Breast epithelium (tissue), 4 donors: ENCODE results near the gene GUCA2B. TPM values are rescaled to one million over a fixed set of nuclear protein-coding genes. Genes with fewer than 3 reads are reported as not detected.

ENCODE experiments used
- DNase-seq, 2 donors: peaks; one replicate each; pipeline ENCODE4 v3.0.0-alpha.2; 2019; ENCODE audit warnings: low spot score in 2 of 2
- H3K27ac ChIP-seq, 2 donors: fragments of 200-600 bp; sonication (generic) in 1 of 2; one replicate each; pipeline ENCODE4 v1.5.1; 2016 to 2019; ENCODE audit warnings: mild to moderate bottlenecking in 1 of 2
- H3K27me3 ChIP-seq, 2 donors: fragments of 200-600 bp; sonication (generic) in 1 of 2; one replicate each; pipeline versions ENCODE4 v1.5.1 to v1.6.0; 2017 to 2019; ENCODE audit warnings: control low read depth in 1 of 2, mild to moderate bottlenecking in 1 of 2
- H3K36me3 ChIP-seq: fragments of 200-600 bp; one replicate; pipeline ENCODE4 v1.5.1; 2019
- H3K4me1 ChIP-seq, 2 donors: fragments of 200-600 bp; sonication (generic); one replicate each; pipeline ENCODE4 v1.5.1; 2016 to 2019; ENCODE audit warnings: control low read depth in 1 of 2
- H3K4me3 ChIP-seq, 3 donors: fragments of 200-600 bp; sonication (generic); 1 replicate in 2 of 3; 2 replicates in 1 of 3; pipeline ENCODE4 v1.5.1; 2016 to 2019; ENCODE audit warnings: mild to moderate bottlenecking in 3 of 3, moderate library complexity in 2 of 3
- H3K9me3 ChIP-seq, 2 donors: fragments of 200-600 bp; sonication (generic) in 1 of 2; one replicate each; pipeline ENCODE4 v1.5.1; 2016 to 2019; ENCODE audit warnings: control low read depth in 1 of 2
- CTCF ChIP-seq, 3 donors: fragments of 450-650 bp; IDR thresholded peaks; one replicate each; pipeline ENCODE4 v1.5.1; 2016 to 2017; ENCODE audit warnings: antibody characterized with exemption in 3 of 3, mild to moderate bottlenecking in 3 of 3, moderate library complexity in 3 of 3
- POLR2A ChIP-seq: fragments of 450-650 bp; IDR thresholded peaks from one replicate; pipeline ENCODE4 v1.6.1; 2016; ENCODE audit warnings: antibody characterized with exemption, mild to moderate bottlenecking, moderate library complexity
- POLR2AphosphoS5 ChIP-seq, 3 donors: sonication (generic); formaldehyde crosslinking; IDR thresholded peaks; one replicate each; pipeline ENCODE4 v1.6.1; 2017; ENCODE audit warnings: antibody characterized with exemption in 3 of 3
- intact Hi-C: fragments of 100-400 bp; cut with DNase I; formaldehyde crosslinking; loops from one replicate; pipeline ENCODE4 v1.15.1; 2023; ENCODE audit warnings: low total_unique reads
- total RNA-seq, 3 donors: library from RNA; depleted of rRNA; stranded (reverse); fragments of >200 nt; gene quantifications; one replicate each; pipeline ENCODE4 v1.1.0, GENCODE V29; 2016

The GUCA2B gene
- total RNA-seq, 3 donors from 2014 or later: not detected

- Histone ChIP-seq H3K9me3 (no peaks in the 10 kb centered on the region), H3K36me3 (no peaks in the 10 kb centered on the region), H3K4me3 (no peak overlapping the region), H3K27ac (no peak overlapping the region), H3K4me1 (no peaks in the 10 kb centered on the region), H3K27me3 (no peaks in the 10 kb centered on the region)
- DNase-seq: no peak
- TF ChIP-seq CTCF (IDR thresholded peaks at IDR 0.05) (no peak), POLR2AphosphoS5 (IDR thresholded peaks at IDR 0.05) (no peak), POLR2A (no peak)
- intact Hi-C loops: no loop called here
These were observed 26.1 kb downstream of the GUCA2B start for GRCh38 chr1:42179275-42179674.

DNA sequence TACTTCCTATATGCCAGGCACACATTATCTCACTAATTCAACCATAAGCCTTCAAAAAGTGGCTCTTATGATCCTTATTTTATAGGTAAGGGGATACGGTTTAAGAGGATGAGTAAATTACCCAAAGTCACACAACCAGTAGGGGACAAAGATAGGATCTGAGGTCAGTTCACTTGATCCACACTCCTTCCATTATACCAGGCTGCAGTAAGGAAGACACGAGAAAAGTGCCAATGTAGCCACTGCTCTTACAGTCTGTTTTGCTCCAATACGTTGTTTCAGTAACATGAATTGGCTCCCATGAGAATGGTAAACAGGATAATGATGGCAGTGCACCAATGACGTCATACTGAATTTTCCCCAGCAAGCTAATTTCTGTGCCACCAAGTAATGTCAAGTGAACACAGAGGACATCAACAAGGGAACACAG is 26.7 kb downstream of the GUCA2B start:
- no peak for DNase-seq
- no peaks in the 10 kb centered on the region for H3K36me3 ChIP-seq
- no peaks in the 10 kb centered on the region for H3K27me3 ChIP-seq
- no peak for TF ChIP-seq CTCF (IDR thresholded peaks at IDR 0.05)
- no peaks in the 10 kb centered on the region for H3K4me1 ChIP-seq
- H3K4me3 ChIP-seq: no peak overlapping the region
- intact Hi-C loops: no loop called here
- H3K27ac ChIP-seq: no peak overlapping the region
- no peaks in the 10 kb centered on the region for H3K9me3 ChIP-seq

DNA sequence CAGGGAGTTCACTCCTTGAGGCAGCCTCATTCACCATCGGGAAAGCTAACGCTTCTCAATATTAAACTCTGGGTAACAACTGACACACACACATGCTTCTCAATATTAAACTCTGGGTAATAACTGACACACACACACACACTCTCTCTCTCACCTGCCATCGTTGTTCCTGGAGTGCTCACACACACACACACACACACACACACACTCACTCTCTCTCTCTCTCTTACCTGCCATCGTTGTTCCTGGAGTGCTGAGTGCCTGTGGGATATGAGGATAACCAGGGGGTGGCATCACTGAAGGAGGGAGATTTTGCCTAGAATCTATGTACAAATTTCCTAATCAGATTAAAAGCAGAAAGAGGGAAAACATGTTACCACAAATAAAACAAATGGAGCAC is 28.5 kb downstream of the GUCA2B start:
- H3K4me3 ChIP-seq: no peak overlapping the region

DNA sequence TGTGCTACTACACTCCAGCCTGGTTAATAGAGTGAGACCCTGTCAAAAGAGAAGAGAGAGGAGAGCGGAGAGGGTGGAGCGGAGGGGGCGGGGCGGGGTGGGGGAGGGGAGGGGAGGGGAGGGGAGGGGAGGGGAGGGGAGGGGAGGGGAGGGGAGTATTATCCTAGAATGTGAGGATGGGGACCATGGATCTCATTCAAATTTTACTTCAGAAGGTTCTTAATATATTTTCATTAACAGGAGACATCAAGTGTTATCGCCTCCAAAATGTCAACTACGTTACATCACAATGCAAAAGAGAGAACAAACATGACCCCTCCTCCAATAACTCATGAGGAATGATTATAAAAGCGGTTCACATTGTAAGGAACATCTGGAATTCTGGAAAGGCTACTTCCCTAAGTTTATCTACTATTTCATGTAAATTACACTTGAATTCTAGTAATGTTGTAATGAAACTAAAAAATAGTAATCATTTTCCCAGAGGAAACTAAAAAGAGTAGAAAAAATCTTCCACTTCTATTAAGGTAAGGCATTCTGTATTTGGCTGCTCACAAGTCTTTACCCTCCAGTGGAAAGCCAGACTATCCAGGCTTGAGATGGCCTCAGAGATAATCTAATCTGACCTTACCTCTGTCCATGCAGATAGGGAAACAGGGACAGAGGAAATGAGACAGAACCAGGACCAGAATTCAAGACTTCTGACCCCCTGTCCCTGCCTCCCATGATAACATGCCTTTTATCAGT is 30.2 kb downstream of the GUCA2B start:
- Histone ChIP-seq H3K27me3 (no peaks in the 10 kb centered on the region), H3K36me3 (no peaks in the 10 kb centered on the region), H3K27ac (no peak overlapping the region), H3K4me1 (no peaks in the 10 kb centered on the region), H3K4me3 (no peak overlapping the region), H3K9me3 (no peaks in the 10 kb centered on the region)
- intact Hi-C loops: no loop called here
- no peak for DNase-seq
- TF ChIP-seq POLR2AphosphoS5 (IDR thresholded peaks at IDR 0.05): no peak
- no peak for TF ChIP-seq POLR2A
- TF ChIP-seq CTCF (IDR thresholded peaks at IDR 0.05): no peak

More for the DNA sequence above, 28.5 kb downstream of the GUCA2B start:
- no peak for DNase-seq
- intact Hi-C loops: no loop called here
- Histone ChIP-seq H3K4me1 (no peaks in the 10 kb centered on the region), H3K36me3 (no peaks in the 10 kb centered on the region), H3K9me3 (no peaks in the 10 kb centered on the region), H3K27ac (no peak overlapping the region), H3K27me3 (no peaks in the 10 kb centered on the region)
- TF ChIP-seq POLR2A (no peak), POLR2AphosphoS5 (IDR thresholded peaks at IDR 0.05) (no peak), CTCF (IDR thresholded peaks at IDR 0.05) (no peak)

DNA sequence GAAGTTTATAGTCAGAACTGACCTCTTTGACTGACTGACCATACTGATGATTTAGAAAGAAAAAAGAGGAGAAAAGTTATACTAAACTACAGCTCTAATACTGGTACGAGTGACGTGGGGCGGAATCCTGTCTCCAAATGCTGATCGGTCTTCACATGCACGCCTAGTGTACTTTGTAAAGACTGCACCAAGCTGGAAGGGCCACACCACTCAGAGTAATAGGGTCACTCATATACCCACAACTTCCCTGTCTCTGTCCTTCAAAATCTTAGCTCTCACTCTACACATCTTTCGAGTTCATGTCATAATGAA is 30.7 kb downstream of the GUCA2B start:
- H3K27me3 ChIP-seq: no peaks in the 10 kb centered on the region
- H3K27ac ChIP-seq: no peak overlapping the region
- TF ChIP-seq POLR2A: no peak
- no peak for TF ChIP-seq CTCF (IDR thresholded peaks at IDR 0.05)
- TF ChIP-seq POLR2AphosphoS5 (IDR thresholded peaks at IDR 0.05): no peak
- no peaks in the 10 kb centered on the region for H3K36me3 ChIP-seq
- no peak for DNase-seq
- H3K9me3 ChIP-seq: no peaks in the 10 kb centered on the region
- intact Hi-C loops: no loop called here
- H3K4me1 ChIP-seq: no peaks in the 10 kb centered on the region
- no peak overlapping the region for H3K4me3 ChIP-seq
